Stimulated activated CD8-positive, alpha-beta memory T cell treated with anti-CD3 and anti-CD28 coated beads, Interleukin-7, amount 100 ng/mL, for 1 hour (primary cell): ENCODE measurements around the gene RAB7B.
A peak's percentile ranks its signal among the peaks of the same experiment; 100 is the strongest.
"Not testable (repeated sequence)": the region's sequence is repeated elsewhere in the genome, so short reads cannot be mapped to it uniquely, and the experiment has no call there.

Experiments used
- DNase-seq, 2 donors: peaks; one replicate each; pipeline ENCODE4 v3.0.0-alpha.2; 2020; ENCODE audit warnings: low read depth in 2 of 2

Gene RAB7B, protein sequence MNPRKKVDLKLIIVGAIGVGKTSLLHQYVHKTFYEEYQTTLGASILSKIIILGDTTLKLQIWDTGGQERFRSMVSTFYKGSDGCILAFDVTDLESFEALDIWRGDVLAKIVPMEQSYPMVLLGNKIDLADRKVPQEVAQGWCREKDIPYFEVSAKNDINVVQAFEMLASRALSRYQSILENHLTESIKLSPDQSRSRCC

DNA sequence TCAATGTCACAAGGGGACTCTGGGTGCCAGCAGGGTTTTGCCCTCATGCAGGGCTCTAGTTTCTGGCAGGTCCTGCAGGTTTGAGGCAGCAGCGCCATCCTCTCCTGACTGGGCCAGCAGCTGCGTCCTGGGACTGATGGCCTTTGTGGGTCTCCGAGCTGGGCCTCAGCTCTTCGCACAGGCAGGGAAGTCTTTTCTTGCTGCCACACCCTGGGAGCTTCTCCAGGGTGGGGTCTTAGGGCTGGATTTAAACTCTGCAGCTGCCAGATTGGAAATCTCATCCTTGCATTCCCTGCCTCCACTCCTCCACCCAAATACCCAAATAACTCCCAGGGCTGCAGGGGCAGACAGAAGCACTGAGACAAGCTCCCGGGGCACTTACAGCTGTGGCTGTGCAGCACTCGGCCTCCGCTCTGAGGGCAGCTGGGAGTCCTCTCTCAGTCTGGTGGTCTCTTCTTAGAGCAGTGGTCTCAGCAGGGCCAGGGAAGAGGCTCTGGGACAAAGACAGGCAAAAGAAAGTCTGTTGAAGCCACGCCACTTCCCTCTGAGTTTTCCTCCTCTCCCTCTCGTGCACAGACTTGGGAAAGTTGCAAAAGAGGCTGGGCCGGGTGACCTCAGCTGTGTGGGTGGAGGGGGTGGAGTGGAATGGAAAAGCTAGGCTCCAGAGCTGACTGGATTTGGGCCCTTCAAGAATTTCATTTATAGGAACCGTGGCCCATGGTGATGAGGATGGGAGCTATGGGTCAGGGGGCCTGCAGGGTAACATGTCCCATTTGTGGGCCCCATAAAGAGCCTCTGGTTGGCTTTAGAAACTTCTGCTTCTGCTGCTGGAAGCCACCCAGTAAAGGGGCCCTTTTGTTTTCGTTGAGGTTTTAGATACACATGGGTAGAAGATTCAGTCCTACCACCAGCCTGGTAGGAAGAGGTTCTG, at the start of gene RAB7B:
Gene RAB7B, minus strand, starts transcription at position 525 of the 931 bp plus-strand sequence. CDS start 9,260 bp downstream, outside the sequence.
- no peak for DNase-seq

DNA sequence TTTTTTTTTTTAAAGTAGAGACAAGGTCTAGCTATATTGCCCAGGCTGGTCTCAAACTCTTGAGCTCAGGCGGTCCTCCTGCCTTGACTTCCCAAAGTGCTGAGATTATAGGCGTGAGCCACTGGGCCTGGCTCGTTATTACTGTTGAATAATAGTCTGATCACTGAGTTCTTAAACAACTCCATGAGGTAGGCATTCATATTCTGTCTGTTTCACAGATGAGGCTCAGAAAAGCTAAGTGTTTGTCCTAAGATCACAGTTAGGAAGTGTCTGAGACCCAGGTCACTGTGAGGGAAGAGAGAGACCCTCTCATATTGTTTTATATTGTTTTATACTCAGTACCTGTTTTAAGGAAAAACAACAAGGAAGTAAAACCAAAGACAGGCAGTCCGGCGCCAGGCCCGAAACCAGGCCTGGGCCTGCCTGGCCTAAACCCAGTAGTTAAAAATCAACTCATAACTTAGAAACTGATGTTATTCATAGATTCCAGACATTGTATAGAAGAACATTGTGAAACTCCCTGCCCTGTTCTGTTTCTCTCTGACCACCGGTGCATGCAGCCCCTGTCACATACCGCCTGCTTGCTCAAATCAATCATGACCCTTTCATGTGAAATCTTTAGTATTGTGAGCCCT, 49.2 kb upstream of the RAB7B start:
- DNase-seq, result not testable (repeated sequence)

DNA sequence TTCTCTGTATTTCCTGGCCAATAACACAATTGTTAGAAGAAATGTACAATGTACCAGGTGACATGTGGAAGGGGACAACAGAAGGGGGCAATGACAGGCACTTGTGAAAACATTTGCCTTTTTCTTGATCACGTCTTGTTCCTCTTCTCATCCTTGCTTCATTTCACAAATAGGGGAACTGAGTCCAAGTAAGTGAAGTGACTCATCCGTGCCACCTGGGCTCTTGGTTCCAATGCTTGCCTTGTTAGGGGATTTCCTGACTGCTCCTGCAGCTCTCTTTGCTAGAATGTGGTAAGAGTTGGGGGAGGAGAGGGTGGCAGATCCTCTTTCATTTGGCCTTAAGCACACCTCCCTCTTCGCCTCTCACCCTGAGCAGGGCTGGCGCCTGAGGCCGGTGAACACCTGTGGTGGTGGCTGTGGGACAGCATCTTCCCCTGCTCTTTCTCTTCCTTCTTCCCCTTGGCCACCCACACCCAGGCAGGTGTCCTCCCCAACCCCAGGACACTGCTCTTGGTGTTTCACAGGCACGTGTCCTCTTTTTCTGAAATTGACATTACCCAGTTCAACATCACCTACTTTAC, 47.5 kb upstream of the RAB7B start:
- no peak for DNase-seq

DNA sequence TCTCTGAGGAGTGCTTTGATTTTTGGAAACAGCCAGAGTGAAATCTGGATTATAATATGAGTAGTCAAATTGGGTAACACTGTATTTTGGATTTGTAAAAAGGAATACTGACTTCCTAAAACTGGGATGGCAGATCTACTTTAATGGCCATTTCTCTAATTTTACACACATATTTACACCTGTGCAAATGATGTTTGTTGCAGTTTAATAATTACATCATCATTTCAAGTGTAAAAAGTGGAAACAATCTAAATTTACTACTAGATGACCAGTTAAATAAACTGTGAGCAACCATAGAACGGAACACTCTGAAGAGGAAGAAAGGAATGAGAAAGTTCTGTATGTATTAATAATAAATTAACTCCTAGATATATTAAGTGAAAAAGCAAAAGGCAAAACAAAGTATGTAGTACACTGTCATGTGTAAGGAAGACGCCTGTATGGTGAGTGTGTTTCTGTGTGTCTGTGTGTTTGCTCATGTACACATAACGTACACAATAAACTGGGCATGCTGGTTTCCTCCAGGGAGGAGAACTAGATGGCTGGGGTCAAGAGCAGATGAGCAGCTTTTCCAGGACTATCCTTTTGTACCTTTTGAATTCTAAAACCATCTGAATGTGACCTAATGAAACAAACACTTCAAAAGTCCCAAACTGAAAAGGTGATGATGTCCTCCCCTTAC, 46.9 kb upstream of the RAB7B start:
- DNase-seq, result no peak

DNA sequence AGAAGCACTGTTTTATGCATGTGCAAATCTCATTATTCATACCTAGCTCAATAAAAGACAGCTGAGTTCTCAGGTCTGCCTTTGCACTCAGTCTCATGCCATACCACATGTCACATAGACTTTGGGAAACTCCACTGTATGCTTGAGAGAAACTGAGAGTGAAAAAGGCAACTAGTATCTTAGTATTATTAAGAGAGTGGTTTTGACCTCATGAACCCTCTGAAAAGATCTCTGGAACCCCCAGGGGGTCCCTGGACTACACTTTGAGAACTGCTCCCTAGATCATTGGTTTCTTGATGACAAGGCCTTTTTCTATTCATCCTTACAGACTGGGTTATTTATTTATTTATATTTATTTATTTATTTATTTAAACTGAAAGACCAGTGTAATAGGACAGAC, 46.1 kb upstream of the RAB7B start:
- no peak for DNase-seq

DNA sequence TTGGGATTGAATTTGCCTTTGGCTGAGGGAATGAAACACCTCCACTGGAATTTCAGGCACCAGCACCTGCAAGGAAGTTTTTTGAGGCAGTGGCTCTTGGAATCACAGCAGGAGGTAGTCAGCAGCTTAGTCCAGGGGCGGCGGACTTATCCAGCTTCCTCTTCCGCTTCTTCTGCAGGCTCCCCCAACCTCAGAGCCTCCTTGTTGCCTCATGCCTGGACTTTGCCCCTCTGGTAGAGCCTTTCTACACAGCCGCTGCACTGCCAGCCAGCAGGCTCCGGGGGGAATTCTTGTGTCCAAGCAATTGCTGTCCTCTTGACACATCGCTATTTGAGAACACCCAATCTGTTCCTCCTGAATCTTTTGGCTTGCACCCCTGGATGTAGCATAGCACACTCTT, 45.4 kb upstream of the RAB7B start:
- DNase-seq, result no peak

DNA sequence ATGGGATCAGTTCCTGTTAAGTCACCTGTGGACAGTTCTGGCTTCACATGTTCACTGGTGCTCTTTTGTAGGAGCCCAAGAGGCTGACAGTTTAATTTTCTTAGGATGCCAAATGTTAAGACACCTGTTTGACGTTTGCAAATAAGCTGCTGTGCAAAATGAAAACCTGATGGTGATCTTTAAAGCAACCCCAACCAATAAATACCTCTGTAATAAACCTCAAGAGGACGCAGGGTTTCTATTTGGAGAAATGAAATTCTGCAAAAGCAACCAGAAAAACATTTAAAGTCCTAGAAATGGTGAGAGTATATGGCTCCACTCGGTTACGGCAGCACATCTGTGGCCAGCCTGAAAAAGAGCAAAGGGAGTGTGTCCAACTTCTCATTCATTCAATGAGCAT, 44.1 kb upstream of the RAB7B start:
- no peak for DNase-seq

DNA sequence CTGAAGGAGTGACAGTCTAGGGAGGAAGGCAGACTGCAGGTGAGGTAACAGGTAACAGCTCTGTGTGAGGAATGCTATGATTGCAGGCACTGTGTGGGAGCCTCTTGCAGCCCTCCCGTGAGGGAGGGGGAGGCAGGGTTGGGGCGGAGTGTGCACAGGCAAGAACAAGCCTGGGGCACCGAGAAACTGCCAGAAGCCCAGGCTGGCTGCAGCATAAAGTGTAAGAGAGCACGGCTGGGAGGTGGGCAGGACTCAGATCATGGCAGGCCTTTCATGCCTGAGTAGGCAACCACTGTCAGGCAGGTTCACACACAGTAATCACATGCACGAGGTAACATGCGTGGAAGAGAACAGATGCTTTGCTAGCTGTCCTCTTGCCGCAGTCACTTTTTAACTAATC, 38.4 kb upstream of the RAB7B start:
- DNase-seq, result no peak

DNA sequence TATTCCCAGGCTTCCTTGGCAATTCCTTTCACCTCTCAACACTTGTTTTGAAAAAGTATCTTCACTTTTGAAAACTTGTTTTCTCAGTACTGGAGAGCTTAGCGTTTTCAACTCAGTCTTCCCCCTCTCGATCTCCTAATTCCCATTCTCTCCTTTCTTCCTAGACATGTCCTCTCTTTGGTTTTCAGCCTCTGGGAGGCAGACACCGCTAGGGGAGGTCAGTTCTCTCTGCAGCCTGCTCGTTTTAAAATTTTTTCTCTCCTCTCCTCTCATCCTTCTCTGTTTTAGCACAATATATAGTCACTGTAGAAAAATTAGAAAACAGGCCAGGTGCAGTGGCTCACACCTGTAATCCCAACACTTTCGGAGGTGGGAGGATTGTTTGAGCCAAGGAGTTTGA, 37.1 kb upstream of the RAB7B start:
- DNase-seq, result no peak

DNA sequence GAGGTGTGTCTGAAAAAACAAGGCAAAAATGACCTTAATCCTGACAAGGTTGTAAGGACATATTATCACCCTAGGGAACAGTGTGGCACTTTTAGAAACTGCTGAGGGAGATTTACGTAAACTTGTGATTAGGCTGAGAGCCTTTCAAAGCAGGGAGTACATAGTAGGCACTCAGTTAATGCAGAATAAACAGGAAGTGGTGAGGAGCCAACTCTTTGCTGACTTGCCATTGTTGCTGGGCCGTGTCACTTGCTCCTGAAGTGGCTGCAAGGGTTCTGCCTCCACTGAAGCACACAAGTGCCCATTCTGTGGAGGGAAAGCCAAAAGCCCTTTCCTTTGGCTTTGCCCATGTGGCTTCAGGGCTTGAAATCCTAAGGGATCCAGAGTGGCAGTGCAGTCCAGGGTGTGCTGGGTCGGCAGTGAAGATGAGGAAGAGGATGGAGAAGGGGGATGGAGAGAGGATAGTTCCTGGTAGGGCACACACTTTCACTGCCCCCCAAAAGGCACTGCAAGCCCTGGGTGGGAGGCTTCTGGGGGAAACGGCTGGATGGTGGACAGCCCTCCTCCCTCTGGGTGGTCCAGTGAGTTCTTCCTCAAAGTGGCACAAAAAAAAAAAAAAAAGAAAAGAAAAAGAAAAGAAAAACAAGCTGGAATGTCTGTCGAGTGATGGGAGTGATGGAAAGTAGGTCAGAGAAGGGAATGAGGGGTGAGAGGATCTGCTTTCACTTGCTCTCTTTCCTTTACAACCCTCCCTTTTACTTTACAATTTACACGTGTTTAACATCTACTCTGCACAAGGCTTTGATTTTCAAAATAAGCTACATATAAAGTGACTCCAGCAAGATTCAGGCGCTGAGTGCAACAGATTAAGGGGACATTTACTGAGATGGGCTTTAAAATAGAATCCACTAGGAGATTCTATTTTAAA, 36.1 kb upstream of the RAB7B start:
- no peak for DNase-seq

DNA sequence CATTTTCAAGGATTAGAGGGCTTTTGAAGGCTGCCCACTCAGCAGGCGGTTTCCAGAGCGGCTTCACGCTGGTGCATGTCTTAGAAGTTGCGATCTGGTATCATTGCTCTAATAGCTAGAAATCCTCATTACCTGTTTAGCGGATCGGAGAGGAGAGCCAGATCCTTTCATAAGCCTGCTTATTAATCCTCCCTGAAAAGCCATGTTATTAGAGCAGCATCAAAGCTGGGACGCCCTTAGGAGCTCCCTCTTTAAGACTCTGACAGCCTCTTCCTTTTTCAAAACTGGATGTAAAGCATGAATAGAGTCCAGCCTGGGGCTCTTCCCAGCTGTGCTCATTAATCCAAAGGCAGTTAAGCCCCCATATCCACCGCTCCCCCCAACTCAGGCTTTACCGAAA, 34.4 kb upstream of the RAB7B start:
- DNase-seq, result no peak

DNA sequence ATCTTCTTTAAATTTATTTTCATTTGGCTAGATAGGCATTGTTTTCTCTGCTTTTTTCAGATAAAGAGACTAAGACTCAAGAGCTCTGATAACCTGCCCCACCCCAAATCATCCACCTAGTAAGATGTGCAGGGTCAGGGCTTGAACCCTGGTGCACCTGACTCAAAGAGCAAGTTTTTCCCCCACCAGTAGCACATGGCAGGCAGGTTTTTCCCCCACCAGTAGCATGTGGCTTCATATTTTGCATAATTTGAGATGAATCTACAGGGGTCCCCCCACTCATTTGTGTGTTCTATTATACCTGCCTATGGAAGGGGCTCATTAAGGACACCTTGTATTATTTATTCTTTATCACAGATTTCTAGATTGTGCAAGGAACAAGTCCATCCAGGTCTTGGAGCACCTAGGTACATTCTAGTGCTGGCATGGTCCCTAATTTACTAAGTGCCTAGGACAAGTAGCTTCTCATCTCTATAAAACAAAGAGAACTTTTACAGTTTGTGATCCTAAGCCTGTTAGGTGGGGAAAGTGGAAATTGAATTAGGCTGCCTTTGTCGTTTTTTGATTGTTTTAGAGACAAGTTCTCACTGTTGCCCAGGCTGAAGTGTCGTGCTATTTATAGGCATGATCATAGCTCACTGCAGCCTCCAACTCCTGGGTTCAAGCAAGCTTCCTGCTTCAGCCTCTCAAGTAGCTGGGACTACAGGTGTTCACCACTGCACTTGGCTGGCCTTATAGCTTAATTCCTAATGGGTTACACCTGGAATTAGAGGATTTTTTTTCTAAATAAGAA, 33.7 kb upstream of the RAB7B start:
- DNase-seq, result no peak

DNA sequence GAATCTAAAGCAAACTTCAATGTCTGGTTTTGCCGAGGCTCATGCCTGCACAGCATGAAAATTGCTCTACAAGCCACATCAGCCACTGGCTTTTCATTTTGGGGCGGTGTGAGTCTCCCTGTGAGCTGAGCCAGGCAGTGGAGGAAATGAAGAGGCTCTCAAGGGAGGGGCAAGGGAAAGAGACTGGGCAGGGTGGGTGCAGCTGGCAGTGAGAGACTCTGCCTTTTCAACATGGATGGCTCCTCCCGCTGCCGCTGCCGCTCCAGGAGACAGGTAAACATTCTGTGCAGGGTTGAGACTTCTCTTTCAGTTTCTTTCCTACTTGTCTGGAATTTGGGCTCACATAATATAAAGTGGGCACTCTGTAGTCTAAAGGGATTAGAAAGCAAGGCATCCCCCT, 31.8 kb upstream of the RAB7B start:
- no peak for DNase-seq

DNA sequence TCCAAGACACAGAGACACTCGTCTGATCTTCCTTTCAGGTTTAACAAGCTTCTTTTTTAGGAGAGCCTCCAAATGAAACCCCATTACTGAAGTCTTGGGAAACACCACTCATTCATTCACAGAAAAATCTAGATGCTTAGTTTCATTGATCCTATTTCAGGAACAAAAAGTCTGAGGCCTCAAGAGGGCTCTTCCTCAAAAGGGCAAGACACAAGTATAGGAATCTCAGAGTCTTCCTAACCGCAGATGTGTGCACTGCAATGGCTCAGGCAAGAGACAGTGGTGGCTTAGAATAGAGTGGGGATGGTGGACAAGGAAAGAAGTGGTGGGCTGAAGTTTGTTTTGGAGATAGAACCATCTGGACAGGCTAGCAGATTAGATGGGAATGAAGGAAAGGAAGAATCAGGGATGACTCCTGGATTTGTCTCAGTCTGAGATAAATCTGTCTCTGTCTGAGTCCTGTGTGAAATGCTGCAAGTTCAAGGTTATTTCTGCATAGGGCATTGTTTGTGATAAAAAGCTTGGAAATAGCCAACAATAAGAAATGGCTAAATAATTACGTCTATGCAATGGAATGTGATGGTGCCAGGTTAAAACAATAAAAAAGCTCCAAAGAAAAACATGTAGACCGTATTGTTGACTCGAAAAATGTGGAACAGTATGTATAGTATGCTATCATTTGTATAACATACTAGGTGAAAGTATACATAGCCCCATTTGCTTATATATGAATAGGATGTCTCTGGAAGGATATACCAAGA, 29.4 kb upstream of the RAB7B start:
- no peak for DNase-seq

DNA sequence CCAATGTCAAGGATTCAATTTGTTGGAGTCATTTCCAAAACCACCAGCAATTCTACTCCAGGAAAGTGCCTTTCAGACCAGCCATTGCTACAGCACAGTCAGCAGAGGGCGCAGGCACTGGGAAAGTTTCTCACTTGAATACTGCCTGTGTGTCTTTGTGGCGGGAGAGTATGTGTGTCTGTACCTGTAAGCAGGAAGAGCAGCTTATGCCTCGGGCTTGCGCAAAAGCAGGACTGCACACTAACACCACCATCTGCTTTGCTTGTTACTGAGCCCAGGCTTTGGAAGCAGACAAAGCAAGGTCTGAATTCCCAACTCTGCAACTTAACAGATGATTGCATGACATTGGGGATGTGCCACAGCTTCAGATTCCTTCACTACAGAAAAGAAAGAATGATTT, 27.5 kb upstream of the RAB7B start:
- peak in 1 of 2 donors; percentile 31 for DNase-seq

DNA sequence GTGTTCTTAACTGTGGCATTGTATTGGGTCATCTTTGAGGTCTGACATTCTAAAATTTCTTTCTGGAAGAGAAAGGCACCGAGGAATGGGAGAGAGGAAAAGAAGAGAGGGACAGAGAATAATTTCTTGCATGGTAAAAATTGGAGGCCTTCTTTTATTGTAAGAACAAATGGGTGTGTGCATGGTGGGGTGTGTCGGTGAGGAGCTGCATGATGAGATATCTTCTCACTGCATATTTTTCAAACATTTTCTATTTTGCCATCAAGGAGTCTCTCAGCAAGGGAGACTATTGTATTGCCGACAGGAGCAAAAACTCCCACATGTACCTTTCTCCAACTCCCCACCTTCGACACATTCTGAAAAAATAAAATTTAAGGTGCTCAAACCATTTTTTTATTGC, 27.0 kb upstream of the RAB7B start:
- DNase-seq, result no peak

DNA sequence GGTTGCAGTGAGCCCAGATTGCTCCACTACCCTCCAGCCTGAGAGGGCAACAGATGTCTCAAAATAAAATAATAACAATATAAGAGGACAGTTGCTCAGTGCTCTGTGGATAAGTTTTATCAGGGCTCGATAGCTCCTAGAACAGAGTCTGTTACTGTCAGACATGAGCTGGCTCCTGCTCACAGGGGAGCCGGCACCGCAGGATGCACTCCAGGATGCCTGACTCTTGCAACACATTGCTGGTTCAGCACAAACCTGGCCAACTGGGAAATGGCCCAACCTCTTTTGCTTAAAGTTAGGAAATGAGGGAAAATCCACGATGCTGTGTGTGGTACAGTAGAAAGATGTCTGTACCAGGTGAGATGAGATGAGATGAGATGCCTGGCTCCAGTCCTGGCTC, 26.3 kb upstream of the RAB7B start:
- no peak for DNase-seq

DNA sequence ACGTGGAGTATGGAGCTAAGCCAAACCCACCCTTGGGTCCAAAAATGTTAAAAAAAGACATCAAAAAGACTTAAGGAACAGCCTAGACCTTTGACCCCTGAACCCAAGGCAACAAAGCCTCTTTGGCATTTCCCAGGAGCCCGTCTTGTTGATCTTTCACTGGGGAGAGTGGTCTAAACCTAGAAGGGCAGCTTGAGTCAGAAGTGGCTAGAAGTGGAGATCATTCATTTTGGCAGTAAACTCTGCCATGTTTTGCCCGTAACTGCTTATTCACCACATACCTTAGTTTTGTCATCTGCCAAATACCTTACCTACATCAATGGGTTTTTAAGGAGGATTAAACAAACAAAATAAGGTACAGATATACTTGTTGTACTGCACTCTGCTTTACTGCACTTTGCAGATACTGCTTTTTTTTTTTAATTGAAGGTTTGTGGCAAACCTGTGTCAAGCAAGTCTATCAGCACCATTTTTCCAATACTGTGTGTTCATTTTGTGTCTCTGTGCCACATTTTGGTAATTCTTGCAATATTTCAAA, 22.2 kb upstream of the RAB7B start:
- DNase-seq, result no peak

DNA sequence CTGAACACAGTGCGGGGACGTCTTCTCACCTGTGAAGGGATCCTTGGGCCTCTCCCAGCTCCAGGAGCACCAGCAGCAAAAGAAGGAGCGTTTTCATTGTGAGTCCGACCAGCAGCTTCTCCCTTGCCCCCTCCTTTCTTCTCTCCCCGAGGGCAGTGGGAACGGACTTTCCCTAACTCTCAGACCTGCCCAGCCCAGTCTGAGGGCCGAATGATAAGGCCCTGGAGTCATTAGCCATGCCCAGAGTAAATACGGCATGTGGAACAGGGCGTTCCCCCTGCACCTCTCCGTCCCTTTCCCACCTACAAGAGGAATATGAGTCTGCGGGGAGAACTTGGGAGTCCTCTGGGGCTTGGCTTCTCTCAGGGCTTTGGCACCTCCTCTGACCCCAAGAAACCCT, 20.5 kb upstream of the RAB7B start, which contains the start of gene CTSE:
Gene CTSE, minus strand, starts transcription at position 201 of the 400 bp plus-strand sequence. Its CDS starts 104 bp downstream, at position 97.
- no peak for DNase-seq
